B cell (primary cell): Measurements from ENCODE around the gene CEP19. TPM values are rescaled to one million over a fixed set of nuclear protein-coding genes. Genes with fewer than 3 reads are reported as not detected.

Source experiments
- ATAC-seq: fragments of 200-7000 bp; cut with Tn5 transposase; one replicate; pipeline ENCODE4 v1.10.0; 2021; ENCODE audit warnings: low read depth, mild to moderate bottlenecking, moderate number of reproducible peaks, moderate library complexity
- CTCF ChIA-PET: fragments of 350-600 bp; sonication (Branson Sonifier 250); formaldehyde crosslinking; loops from one replicate; lab custom pipeline; 2021; ENCODE audit warnings: antibody characterized with exemption, inconsistent platforms; lab: Charles Lee
- POLR2A ChIA-PET: fragments of 350-600 bp; sonication (Branson Sonifier 250); formaldehyde crosslinking; loops from one replicate; lab custom pipeline; 2021; ENCODE audit warnings: antibody characterized with exemption; lab: Charles Lee
- DNase-seq: peaks from one replicate; pipeline ENCODE4 v3.0.0; 2013
- H2AFZ ChIP-seq: 2 replicates; pipeline ENCODE4 v1.6.1; 2012; ENCODE audit warnings: mild to moderate bottlenecking, low read depth, low read length; ENCODE audit not compliant: insufficient read depth, poor library complexity, severe bottlenecking
- H3K27ac ChIP-seq, 2 donors: 1 replicate in 1 of 2; 2 replicates in 1 of 2; pipeline ENCODE4 v1.5.1; 2012 to 2013; ENCODE audit warnings: low read length in 2 of 2, mild to moderate bottlenecking in 2 of 2, moderate library complexity in 1 of 2
- H3K27me3 ChIP-seq, 4 experiments: fragments of 200-600 bp in 1 of 4; sonication (generic) in 1 of 4; replicated peaks in 1 of 4; 1 replicate in 2 of 4; 2 replicates in 2 of 4; pipeline versions ENCODE4 v1.6.1 to v1.7.0; 2013 to 2016; ENCODE audit warnings: low read length in 3 of 4, mild to moderate bottlenecking in 2 of 4, mixed read lengths in 1 of 4, moderate library complexity in 1 of 4; ENCODE audit not compliant: insufficient read depth in 4 of 4, control insufficient read depth in 3 of 4; ENCODE audit errors: control extremely low read depth in 1 of 4
- H3K36me3 ChIP-seq, 2 experiments: replicated peaks in 1 of 2; 1 replicate in 1 of 2; 2 replicates in 1 of 2; pipeline versions ENCODE4 v1.6.1 to v1.7.1; 2013; ENCODE audit warnings: low read length in 1 of 2; ENCODE audit not compliant: insufficient read depth in 2 of 2, control insufficient read depth in 1 of 2; ENCODE audit errors: control extremely low read depth in 1 of 2, extremely low read depth in 1 of 2
- H3K4me1 ChIP-seq, 2 donors: fragments of 200-600 bp in 1 of 2; sonication (generic) in 1 of 2; 1 replicate in 1 of 2; 2 replicates in 1 of 2; pipeline versions ENCODE4 v1.5.1 to v1.6.1; 2013 to 2017; ENCODE audit warnings: low read length in 2 of 2; ENCODE audit not compliant: control insufficient read depth in 2 of 2, insufficient read depth in 2 of 2
- H3K4me2 ChIP-seq: replicated peaks from 2 replicates; pipeline ENCODE3; 2012; ENCODE audit warnings: mild to moderate bottlenecking, low read depth, low read length; ENCODE audit not compliant: poor library complexity, severe bottlenecking
- H3K4me3 ChIP-seq, 5 experiments: fragments of 200-600 bp in 1 of 5; sonication (generic) in 1 of 5; 1 replicate in 3 of 5; 2 replicates in 2 of 5; pipeline versions ENCODE4 v1.5.1 to v1.7.0; 2011 to 2016; ENCODE audit warnings: low read length in 4 of 5, mild to moderate bottlenecking in 4 of 5, low read depth in 2 of 5, control low read depth in 1 of 5, moderate library complexity in 1 of 5; ENCODE audit not compliant: insufficient read depth in 1 of 5; ENCODE audit errors: control extremely low read depth in 1 of 5, extremely low read depth in 1 of 5
- H3K79me2 ChIP-seq: fragments of 200-600 bp; sonication (generic); one replicate; pipeline ENCODE4 v1.6.0; 2016; ENCODE audit warnings: low read length; ENCODE audit not compliant: control insufficient read depth, insufficient read depth
- H3K9ac ChIP-seq: fragments of 200-600 bp; sonication (generic); 2 replicates; pipeline ENCODE4 v1.6.1; 2017; ENCODE audit warnings: mild to moderate bottlenecking, low read length, moderate library complexity
- H3K9me3 ChIP-seq, 3 donors: one replicate each; pipeline versions ENCODE4 v1.6.1 to v1.7.1; 2013; ENCODE audit warnings: low read length in 2 of 3; ENCODE audit not compliant: control insufficient read depth in 2 of 3, insufficient read depth in 1 of 3; ENCODE audit errors: control extremely low read depth in 1 of 3
- H4K20me1 ChIP-seq: 2 replicates; pipeline ENCODE4 v1.6.0; 2012; ENCODE audit warnings: mild to moderate bottlenecking, low read length; ENCODE audit not compliant: insufficient read depth, control insufficient read depth, poor library complexity, severe bottlenecking
- H3K27ac Mint-ChIP-seq: one replicate; pipeline ENCODE4 v1.8.0; 2021; ENCODE audit warnings: mixed read lengths
- H3K27me3 Mint-ChIP-seq: one replicate; pipeline ENCODE4 v1.8.0; 2021; ENCODE audit warnings: mixed read lengths
- H3K4me1 Mint-ChIP-seq: one replicate; pipeline ENCODE4 v1.8.0; 2021; ENCODE audit warnings: mixed read lengths
- H3K4me3 Mint-ChIP-seq: one replicate; pipeline ENCODE4 v1.8.0; 2021; ENCODE audit warnings: mixed read lengths
- H3K9me3 Mint-ChIP-seq: one replicate; pipeline ENCODE4 v1.8.0; 2022; ENCODE audit warnings: mixed read lengths; ENCODE audit not compliant: insufficient read depth
- EZH2 ChIP-seq: IDR thresholded peaks from 2 replicates; pipeline ENCODE4 v1.6.1; 2012; ENCODE audit warnings: borderline replicate concordance, low read depth, mild to moderate bottlenecking, moderate library complexity, low read length; ENCODE audit not compliant: insufficient read depth, poor library complexity, severe bottlenecking
- WGBS: methylation state at CpG from one replicate; pipeline ENCODE4 v1.1.5; 2013; ENCODE audit warnings: missing lambda C conversion rate; ENCODE audit not compliant: insufficient coverage; 5-methylcytosine and 5-hydroxymethylcytosine counted together
- intact Hi-C: fragments of 100-400 bp; cut with micrococcal nuclease; formaldehyde crosslinking; loops from one replicate; pipeline ENCODE4 v1.10.0; 2022
- polyA plus RNA-seq: library from polyadenylated mRNA; depleted of rRNA; stranded (reverse); fragments of >200 nt; gene quantifications from 2 replicates; pipeline ENCODE4 v1.2.3, GENCODE V29; 2012
- total RNA-seq, 2 donors: library from RNA; stranded (reverse); fragments of 120-200 nt in 1 of 2; gene quantifications; 1 replicate in 1 of 2; 2 replicates in 1 of 2; pipeline versions ENCODE4 v1.2.3 to v1.2.4, GENCODE V29; 2013 to 2022
- TF ChIP-seq, protein P1 (sequence below): fragments of 200-600 bp; IDR thresholded peaks from one replicate; pipeline ENCODE4 v1.8.0; 2022; ENCODE audit warnings: antibody characterized with exemption, mild to moderate bottlenecking

Gene CEP19
- total and polyA plus RNA-seq, 2 donors (not counting 1 experiment from before 2014, with no cell fraction given) = 0.45 to 4.6 TPM

DNA sequence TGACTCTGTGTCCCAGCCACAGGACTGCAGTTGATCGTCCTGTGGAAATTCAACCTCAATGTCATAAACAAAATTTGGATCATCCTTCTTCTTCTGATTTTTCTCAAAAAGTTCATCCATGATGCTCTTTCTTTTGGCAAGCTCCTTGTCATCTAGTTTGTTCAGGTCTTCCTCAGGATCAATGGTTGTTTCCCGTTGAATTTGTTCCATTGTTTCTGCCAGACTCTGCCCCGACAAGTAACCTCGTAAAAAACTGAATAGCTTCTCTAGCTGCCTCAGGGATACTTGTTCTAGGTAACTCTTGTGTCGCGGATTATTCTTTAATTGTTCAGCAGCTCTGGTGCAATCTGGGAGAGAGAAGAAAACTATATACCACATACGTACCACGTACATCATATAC lies 4.5 kb downstream of the CEP19 start:
- no peaks in the 10 kb centered on the region for H3K27me3 ChIP-seq
- no peak for ATAC-seq
- no peaks in the 10 kb centered on the region for H3K36me3 ChIP-seq
- H3K27ac ChIP-seq = no peak overlapping the region
- H3K9me3 ChIP-seq = no peaks in the 10 kb centered on the region
- H3K4me1 ChIP-seq = peaks cover 6 to 7% of the 10 kb centered on the region in 2 donors
- H3K9ac ChIP-seq = no peak overlapping the region
- no peaks in the 10 kb centered on the region for H4K20me1 ChIP-seq
- H3K4me3 Mint-ChIP-seq = no peak overlapping the region
- WGBS = 100% methylated on average over 4 of the region's 8 CpGs
- CTCF ChIA-PET = interaction anchor here (1.0 to 1.8 kb wide), 2 partner anchors 98 to 130 kb away, joined by 3 to 5 read pairs; no protein-coding TSS in a partner anchor
- no peak overlapping the region for H3K4me2 ChIP-seq
- intact Hi-C loops = no loop called here
- H3K4me1 Mint-ChIP-seq = peaks cover 9% of the 10 kb centered on the region
- no peaks in the 10 kb centered on the region for H3K79me2 ChIP-seq
- H3K27me3 Mint-ChIP-seq = no peaks in the 10 kb centered on the region
- no peak for TF ChIP-seq EZH2
- TF ChIP-seq, protein P1, sequence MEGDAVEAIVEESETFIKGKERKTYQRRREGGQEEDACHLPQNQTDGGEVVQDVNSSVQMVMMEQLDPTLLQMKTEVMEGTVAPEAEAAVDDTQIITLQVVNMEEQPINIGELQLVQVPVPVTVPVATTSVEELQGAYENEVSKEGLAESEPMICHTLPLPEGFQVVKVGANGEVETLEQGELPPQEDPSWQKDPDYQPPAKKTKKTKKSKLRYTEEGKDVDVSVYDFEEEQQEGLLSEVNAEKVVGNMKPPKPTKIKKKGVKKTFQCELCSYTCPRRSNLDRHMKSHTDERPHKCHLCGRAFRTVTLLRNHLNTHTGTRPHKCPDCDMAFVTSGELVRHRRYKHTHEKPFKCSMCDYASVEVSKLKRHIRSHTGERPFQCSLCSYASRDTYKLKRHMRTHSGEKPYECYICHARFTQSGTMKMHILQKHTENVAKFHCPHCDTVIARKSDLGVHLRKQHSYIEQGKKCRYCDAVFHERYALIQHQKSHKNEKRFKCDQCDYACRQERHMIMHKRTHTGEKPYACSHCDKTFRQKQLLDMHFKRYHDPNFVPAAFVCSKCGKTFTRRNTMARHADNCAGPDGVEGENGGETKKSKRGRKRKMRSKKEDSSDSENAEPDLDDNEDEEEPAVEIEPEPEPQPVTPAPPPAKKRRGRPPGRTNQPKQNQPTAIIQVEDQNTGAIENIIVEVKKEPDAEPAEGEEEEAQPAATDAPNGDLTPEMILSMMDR = no peak
- H2AFZ ChIP-seq = no peak overlapping the region
- no peak overlapping the region for H3K4me3 ChIP-seq
- H3K9me3 Mint-ChIP-seq = no peaks in the 10 kb centered on the region
- POLR2A ChIA-PET = no interaction called here
- DNase-seq = no peak
- H3K27ac Mint-ChIP-seq = no peak overlapping the region

DNA sequence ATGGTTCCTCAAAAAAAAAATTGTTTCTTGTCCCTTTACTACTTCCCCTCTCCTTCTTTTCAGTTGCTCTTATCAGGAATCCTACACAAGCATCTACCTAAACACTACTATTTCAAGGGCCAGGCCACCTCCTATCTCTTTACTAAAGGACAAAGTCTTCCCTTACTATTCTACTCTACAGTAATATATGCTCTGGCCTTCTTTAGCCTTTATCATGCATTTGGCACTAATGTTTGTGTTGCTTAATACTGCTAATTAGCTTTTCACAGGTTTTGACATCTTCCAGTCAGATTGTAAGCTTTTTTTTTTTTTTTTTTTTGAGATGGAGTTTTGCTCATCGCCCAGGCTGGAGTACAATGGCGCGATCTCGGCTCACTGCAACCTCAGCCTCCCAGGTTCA lies 5.3 kb downstream of the CEP19 start:
- Histone ChIP-seq H4K20me1 (no peaks in the 10 kb centered on the region), H3K36me3 (no peaks in the 10 kb centered on the region), H3K4me2 (no peak overlapping the region), H3K4me3 (no peak overlapping the region), H3K27ac (no peak overlapping the region), H2AFZ (no peak overlapping the region), H3K4me1 (peaks cover 6 to 7% of the 10 kb centered on the region in 2 donors), H3K9me3 (no peaks in the 10 kb centered on the region), H3K27me3 (no peaks in the 10 kb centered on the region), H3K9ac (no peak overlapping the region), H3K79me2 (no peaks in the 10 kb centered on the region)
- DNase-seq (no peak), ATAC-seq (no peak)
- ChIA-PET CTCF (interaction anchor here (1.0 to 1.8 kb wide), 2 partner anchors 97 to 131 kb away, joined by 3 to 5 read pairs; no protein-coding TSS in a partner anchor), POLR2A (no interaction called here)
- Mint-ChIP-seq H3K27me3 (no peaks in the 10 kb centered on the region), H3K9me3 (no peaks in the 10 kb centered on the region), H3K4me3 (no peak overlapping the region), H3K4me1 (peaks cover 8% of the 10 kb centered on the region), H3K27ac (no peak overlapping the region)
- WGBS = no CpG with 5 or more reads among the region's 4 CpGs
- no peak for TF ChIP-seq EZH2
- TF ChIP-seq, protein P1 = no peak
- intact Hi-C loops = no loop called here
